ENCODE data around the gene A4GNT.
"Not testable (repeated sequence)": the region's sequence is repeated elsewhere in the genome, so short reads cannot be mapped to it uniquely, and the experiment has no call there.

Gene A4GNT

GRCh38 chr3:138089091-138089490, 43.1 kb downstream of the A4GNT start:
- no peaks in the 10 kb centered on the region for H3K36me3 ChIP-seq (ENCODE audit: insufficient read depth)
- H3K9ac ChIP-seq: no peak overlapping the region
- no peaks in the 10 kb centered on the region for H3K79me2 ChIP-seq (ENCODE audit: insufficient read depth, low read depth)
- no peak overlapping the region for H3K4me3 ChIP-seq (IDR thresholded peaks at IDR 0.05; ENCODE audit: insufficient read depth, low read depth, low read length)
- no peak overlapping the region for H2AFZ ChIP-seq (ENCODE audit: low read depth)
- no peaks in the 10 kb centered on the region for H3K4me1 ChIP-seq (ENCODE audit: low read depth, poor library complexity, severe bottlenecking)
- H4K20me1 ChIP-seq (ENCODE audit: insufficient read depth): no peaks in the 10 kb centered on the region
- no peaks in the 10 kb centered on the region for H3K27me3 ChIP-seq (ENCODE audit: insufficient read depth, low read depth)
- no peak for TF ChIP-seq CTCF (conservative IDR thresholded peaks at IDR 0.05; ENCODE audit: low read depth, low read length)
- H3K4me2 ChIP-seq: no peak overlapping the region
- no peak overlapping the region for H3K27ac ChIP-seq

- H2AFZ ChIP-seq (ENCODE audit: low read depth); H3K27ac ChIP-seq; H3K4me2 ChIP-seq; H3K9ac ChIP-seq; H3K27me3 ChIP-seq (ENCODE audit: insufficient read depth, low read depth); H3K36me3 ChIP-seq (ENCODE audit: insufficient read depth); H3K4me3 ChIP-seq (IDR thresholded peaks at IDR 0.05; ENCODE audit: insufficient read depth, low read depth, low read length); H4K20me1 ChIP-seq (ENCODE audit: insufficient read depth); H3K79me2 ChIP-seq (ENCODE audit: insufficient read depth, low read depth): not testable (repeated sequence)
- H3K4me1 ChIP-seq (ENCODE audit: low read depth, poor library complexity, severe bottlenecking): peaks cover 22% of the 10 kb centered on the region
These were observed 46.4 kb downstream of the A4GNT start for GRCh38 chr3:138085745-138086144.

GRCh38 chr3:138084196-138084595, 48.0 kb downstream of the A4GNT start:
- Histone ChIP-seq H3K4me3 (IDR thresholded peaks at IDR 0.05; ENCODE audit: insufficient read depth, low read depth, low read length) (no peak overlapping the region), H3K27me3 (ENCODE audit: insufficient read depth, low read depth) (no peaks in the 10 kb centered on the region), H3K4me2 (no peak overlapping the region), H3K9ac (no peak overlapping the region), H3K79me2 (ENCODE audit: insufficient read depth, low read depth) (no peaks in the 10 kb centered on the region), H3K27ac (no peak overlapping the region), H3K36me3 (ENCODE audit: insufficient read depth) (no peaks in the 10 kb centered on the region), H2AFZ (ENCODE audit: low read depth) (no peak overlapping the region), H4K20me1 (ENCODE audit: insufficient read depth) (no peaks in the 10 kb centered on the region), H3K4me1 (ENCODE audit: low read depth, poor library complexity, severe bottlenecking) (peaks cover 22% of the 10 kb centered on the region)
- TF ChIP-seq CTCF (conservative IDR thresholded peaks at IDR 0.05; ENCODE audit: low read depth, low read length): no peak

DNA sequence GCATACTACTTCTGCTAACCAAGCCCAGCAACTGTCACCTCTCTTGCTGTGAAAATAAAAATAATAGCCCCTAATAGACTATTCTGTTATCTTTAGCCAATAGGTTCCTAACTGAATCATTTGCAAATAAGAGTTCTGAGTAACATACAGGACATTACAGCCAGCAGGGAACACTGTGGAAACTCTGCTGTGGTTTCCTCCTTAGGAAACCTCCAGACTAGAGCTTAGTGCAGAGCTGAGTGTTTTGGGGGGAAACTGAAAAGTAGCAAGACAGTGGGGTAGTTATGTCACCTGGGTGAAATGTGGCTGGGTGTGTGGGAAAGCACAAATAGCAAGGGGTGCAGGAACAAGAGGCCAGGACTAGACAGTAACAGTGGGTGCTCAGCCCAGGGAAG, 49.2 kb downstream of the A4GNT start:
- H3K36me3 ChIP-seq (ENCODE audit: insufficient read depth): no peaks in the 10 kb centered on the region
- peak overlapping the region; percentile 52; the same call in 1 of the 2 replicates for H3K4me2 ChIP-seq

More for the DNA sequence above, 49.2 kb downstream of the A4GNT start:
- no peak for TF ChIP-seq CTCF (conservative IDR thresholded peaks at IDR 0.05; ENCODE audit: low read depth, low read length)
- Histone ChIP-seq H3K27ac (no peak overlapping the region), H4K20me1 (ENCODE audit: insufficient read depth) (no peaks in the 10 kb centered on the region), H3K27me3 (ENCODE audit: insufficient read depth, low read depth) (no peaks in the 10 kb centered on the region), H3K9ac (no peak overlapping the region), H3K79me2 (ENCODE audit: insufficient read depth, low read depth) (no peaks in the 10 kb centered on the region), H2AFZ (ENCODE audit: low read depth) (no peak overlapping the region), H3K4me1 (ENCODE audit: low read depth, poor library complexity, severe bottlenecking) (peaks cover 22% of the 10 kb centered on the region), H3K4me3 (IDR thresholded peaks at IDR 0.05; ENCODE audit: insufficient read depth, low read depth, low read length) (no peak overlapping the region)
